ENCODE data around the gene LIME1.
A peak's percentile ranks its signal among the peaks of the same experiment; 100 is the strongest.

DNA sequence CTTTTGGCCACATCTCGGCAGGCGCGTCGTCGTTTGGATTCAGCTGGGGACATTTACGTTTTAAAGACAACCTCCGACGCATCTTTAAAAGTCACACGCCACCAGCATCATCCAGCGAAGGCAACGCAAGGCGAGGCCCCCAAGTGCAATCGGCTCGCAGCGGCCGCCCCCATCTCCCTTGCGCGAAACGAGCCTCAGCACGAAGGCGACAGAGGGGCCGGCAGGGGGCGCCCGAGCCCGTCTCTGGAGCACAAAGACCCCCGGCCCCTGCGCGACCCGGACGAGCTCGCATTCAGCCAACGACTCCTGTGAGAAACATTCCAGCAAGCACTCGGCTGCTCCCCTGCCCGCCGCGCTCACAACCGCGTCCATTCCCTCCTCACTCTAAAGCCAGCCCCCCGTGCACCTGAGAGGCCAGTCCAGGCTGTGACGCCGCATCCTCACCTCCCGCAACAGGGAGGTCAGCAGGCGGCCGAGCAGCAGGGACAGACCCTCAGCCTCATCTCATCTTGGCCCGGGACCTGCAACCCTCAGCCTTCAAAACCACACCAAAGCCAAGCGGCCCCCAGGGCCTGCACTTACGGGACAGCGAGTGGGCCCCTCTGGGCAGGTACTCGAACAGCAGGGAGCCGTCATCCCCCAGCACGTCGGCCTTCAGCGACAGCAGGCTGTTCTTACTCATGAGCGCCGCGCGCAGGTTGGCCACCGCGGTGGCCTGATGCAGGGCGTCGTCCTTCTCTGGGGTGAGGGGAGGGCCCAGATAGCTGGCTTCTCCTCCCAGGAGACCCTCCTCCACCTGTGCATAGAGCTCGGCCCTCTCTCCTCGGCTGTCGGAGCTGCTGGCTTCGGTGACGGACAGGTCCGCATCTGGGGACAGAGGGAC is 38.9 kb downstream of the LIME1 start:
- TF ChIP-seq, protein P1, sequence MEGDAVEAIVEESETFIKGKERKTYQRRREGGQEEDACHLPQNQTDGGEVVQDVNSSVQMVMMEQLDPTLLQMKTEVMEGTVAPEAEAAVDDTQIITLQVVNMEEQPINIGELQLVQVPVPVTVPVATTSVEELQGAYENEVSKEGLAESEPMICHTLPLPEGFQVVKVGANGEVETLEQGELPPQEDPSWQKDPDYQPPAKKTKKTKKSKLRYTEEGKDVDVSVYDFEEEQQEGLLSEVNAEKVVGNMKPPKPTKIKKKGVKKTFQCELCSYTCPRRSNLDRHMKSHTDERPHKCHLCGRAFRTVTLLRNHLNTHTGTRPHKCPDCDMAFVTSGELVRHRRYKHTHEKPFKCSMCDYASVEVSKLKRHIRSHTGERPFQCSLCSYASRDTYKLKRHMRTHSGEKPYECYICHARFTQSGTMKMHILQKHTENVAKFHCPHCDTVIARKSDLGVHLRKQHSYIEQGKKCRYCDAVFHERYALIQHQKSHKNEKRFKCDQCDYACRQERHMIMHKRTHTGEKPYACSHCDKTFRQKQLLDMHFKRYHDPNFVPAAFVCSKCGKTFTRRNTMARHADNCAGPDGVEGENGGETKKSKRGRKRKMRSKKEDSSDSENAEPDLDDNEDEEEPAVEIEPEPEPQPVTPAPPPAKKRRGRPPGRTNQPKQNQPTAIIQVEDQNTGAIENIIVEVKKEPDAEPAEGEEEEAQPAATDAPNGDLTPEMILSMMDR (conservative IDR thresholded peaks at IDR 0.05) = peak; percentile 85
- TF ChIP-seq ZFX (IDR thresholded peaks at IDR 0.05) = no peak

All from C4-2B (cell line).